ENCODE measurements around the gene CELF6.

Gene CELF6

DNA sequence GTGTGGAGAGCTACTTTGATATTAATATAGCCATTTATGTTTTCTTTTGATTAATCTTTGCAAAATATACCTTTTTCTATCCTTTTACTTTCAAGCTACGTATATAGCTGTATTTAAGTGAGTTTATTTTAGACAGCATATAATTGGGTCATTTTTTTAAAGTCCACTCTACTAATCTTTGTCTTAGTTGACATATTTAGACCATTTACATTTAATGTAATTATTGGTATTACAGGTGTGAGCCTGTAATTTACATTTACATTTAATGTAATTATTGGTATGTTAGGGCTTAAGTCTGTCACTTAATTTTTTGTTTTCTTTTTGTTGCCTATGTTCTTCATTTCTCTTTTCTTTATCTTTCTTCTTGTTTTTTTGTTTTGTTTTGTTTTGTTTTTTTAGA, 3.8 kb upstream of the CELF6 start:
- no peak for DNase-seq
- Histone ChIP-seq H3K4me1 (ENCODE audit: low read length) (no peaks in the 10 kb centered on the region), H3K36me3 (replicated peaks; ENCODE audit: insufficient read depth, low read length) (no peaks in the 10 kb centered on the region), H3K27ac (ENCODE audit: low read length) (no peak overlapping the region), H3K4me2 (ENCODE audit: low read depth, low read length) (no peak overlapping the region), H3K79me2 (ENCODE audit: low read length) (no peaks in the 10 kb centered on the region), H3F3A (ENCODE audit: insufficient read depth, low read length) (0 out of 2 replicates have a peak, but pooled peaks cover 4% of the 10 kb centered on the region), H4K20me1 (ENCODE audit: insufficient read depth, low read length) (no peaks in the 10 kb centered on the region), H3K9ac (ENCODE audit: low read length) (no peak overlapping the region), H2AFZ (ENCODE audit: low read length) (no peak overlapping the region), H3K9me2 (replicated peaks; ENCODE audit: insufficient read depth, low read length) (no peaks in the 10 kb centered on the region), H3K9me3 (replicated peaks; ENCODE audit: insufficient read depth, low read length) (no peaks in the 10 kb centered on the region), H3K4me3 (ENCODE audit: low read length) (no peak overlapping the region), H3K27me3 (replicated peaks; ENCODE audit: insufficient read depth, low read length) (0 out of 2 replicates have a peak, but pooled peaks cover 4% of the 10 kb centered on the region)
- TF ChIP-seq, protein P1, sequence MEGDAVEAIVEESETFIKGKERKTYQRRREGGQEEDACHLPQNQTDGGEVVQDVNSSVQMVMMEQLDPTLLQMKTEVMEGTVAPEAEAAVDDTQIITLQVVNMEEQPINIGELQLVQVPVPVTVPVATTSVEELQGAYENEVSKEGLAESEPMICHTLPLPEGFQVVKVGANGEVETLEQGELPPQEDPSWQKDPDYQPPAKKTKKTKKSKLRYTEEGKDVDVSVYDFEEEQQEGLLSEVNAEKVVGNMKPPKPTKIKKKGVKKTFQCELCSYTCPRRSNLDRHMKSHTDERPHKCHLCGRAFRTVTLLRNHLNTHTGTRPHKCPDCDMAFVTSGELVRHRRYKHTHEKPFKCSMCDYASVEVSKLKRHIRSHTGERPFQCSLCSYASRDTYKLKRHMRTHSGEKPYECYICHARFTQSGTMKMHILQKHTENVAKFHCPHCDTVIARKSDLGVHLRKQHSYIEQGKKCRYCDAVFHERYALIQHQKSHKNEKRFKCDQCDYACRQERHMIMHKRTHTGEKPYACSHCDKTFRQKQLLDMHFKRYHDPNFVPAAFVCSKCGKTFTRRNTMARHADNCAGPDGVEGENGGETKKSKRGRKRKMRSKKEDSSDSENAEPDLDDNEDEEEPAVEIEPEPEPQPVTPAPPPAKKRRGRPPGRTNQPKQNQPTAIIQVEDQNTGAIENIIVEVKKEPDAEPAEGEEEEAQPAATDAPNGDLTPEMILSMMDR (IDR thresholded peaks at IDR 0.05; ENCODE audit: low read length): no peak
- TF ChIP-seq EZH2phosphoT487 (IDR thresholded peaks at IDR 0.05; ENCODE audit: low read length): no peak
- no peak for TF ChIP-seq EZH2 (optimal IDR thresholded peaks at IDR 0.05; ENCODE audit: low read depth, low read length)

DNA sequence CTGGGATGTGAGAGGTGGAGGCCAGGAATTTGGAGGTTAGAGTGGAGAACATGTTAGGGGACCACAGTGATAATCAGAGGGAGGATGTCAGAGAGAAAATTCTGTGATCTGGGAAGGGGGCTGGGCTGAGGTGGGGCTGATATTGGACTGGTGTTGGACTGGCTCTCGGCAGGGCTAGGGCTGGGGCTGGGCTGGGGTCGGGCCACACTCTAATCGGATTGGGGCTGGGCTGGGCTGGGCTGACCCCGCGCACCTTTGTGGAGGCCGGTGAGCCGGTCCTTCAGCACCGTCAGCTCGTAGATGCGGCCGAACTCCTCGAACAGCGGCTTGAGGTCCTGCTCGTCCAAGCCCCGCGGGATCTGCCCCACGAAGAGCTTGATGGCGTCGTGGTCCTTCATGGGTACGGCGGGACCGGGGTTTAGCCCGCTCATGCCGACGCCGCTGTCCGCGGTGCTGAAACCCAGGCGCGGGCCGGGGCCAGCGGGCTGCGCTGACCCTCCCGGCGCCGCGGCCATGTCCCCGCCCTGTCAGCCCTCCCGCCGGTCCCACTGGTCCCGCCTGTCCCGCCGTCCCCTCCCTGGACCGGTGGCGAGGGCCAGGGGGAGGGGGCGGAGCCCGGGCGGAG, 485 bp downstream of the CELF6 start:
- DNase-seq: peak; percentile 16

DNA sequence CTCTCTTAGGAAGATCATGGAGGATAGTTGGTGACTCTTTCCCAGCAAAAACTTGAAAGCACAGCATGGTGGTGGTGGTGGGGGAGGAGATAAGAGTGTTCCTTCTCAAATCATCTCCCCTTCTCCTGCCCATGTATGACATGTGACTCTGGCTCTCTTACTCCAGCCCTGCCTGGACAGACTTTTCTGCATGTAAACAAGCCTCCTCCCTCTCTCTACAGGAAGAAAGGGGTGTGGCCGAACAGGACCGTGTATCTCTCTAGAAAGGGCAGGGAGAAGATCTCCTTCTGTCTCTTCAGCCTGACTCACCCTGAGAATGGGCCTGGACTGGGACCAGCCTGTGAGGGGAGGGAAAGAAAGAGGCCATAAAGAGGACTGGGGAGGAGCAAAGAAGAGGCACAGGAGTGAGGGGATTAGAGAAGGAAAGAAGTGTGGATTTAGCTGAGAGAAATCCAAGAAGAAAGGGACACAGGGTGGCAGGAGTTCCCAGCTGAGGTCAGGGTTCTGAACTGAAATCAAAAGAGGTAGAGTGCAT, 1.5 kb downstream of the CELF6 start:
- Histone ChIP-seq H3K4me1 (ENCODE audit: low read length) (no peaks in the 10 kb centered on the region), H3K27me3 (replicated peaks; ENCODE audit: insufficient read depth, low read length) (0 out of 2 replicates have a peak, but pooled peaks cover 6% of the 10 kb centered on the region), H3F3A (ENCODE audit: insufficient read depth, low read length) (0 out of 2 replicates have a peak, but pooled peaks cover 9% of the 10 kb centered on the region), H3K4me2 (ENCODE audit: low read depth, low read length) (no peak overlapping the region), H3K9me3 (replicated peaks; ENCODE audit: insufficient read depth, low read length) (no peaks in the 10 kb centered on the region), H3K9ac (ENCODE audit: low read length) (no peak overlapping the region), H3K9me2 (replicated peaks; ENCODE audit: insufficient read depth, low read length) (no peaks in the 10 kb centered on the region), H3K27ac (ENCODE audit: low read length) (no peak overlapping the region), H3K79me2 (ENCODE audit: low read length) (no peaks in the 10 kb centered on the region), H4K20me1 (ENCODE audit: insufficient read depth, low read length) (no peaks in the 10 kb centered on the region), H3K36me3 (replicated peaks; ENCODE audit: insufficient read depth, low read length) (no peaks in the 10 kb centered on the region), H3K4me3 (ENCODE audit: low read length) (no peak overlapping the region), H2AFZ (ENCODE audit: low read length) (no peak overlapping the region)
- DNase-seq: no peak
- TF ChIP-seq EZH2 (optimal IDR thresholded peaks at IDR 0.05; ENCODE audit: low read depth, low read length) (no peak), EZH2phosphoT487 (IDR thresholded peaks at IDR 0.05; ENCODE audit: low read length) (no peak)
- TF ChIP-seq, protein P1 (IDR thresholded peaks at IDR 0.05; ENCODE audit: low read length): no peak

More for the DNA sequence above, 485 bp downstream of the CELF6 start:
- Histone ChIP-seq H3K27ac (ENCODE audit: low read length) (no peak overlapping the region), H3K27me3 (replicated peaks; ENCODE audit: insufficient read depth, low read length) (0 out of 2 replicates have a peak, but pooled peaks cover 6% of the 10 kb centered on the region), H3K4me1 (ENCODE audit: low read length) (no peaks in the 10 kb centered on the region), H3K4me2 (ENCODE audit: low read depth, low read length) (peak overlapping the region; percentile 21; the same call in 1 of the 2 replicates), H4K20me1 (ENCODE audit: insufficient read depth, low read length) (no peaks in the 10 kb centered on the region), H3K36me3 (replicated peaks; ENCODE audit: insufficient read depth, low read length) (no peaks in the 10 kb centered on the region), H3K4me3 (ENCODE audit: low read length) (no peak overlapping the region), H2AFZ (ENCODE audit: low read length) (no peak overlapping the region), H3K9me3 (replicated peaks; ENCODE audit: insufficient read depth, low read length) (no peaks in the 10 kb centered on the region), H3K79me2 (ENCODE audit: low read length) (no peaks in the 10 kb centered on the region), H3F3A (ENCODE audit: insufficient read depth, low read length) (0 out of 2 replicates have a peak, but pooled peaks cover 9% of the 10 kb centered on the region), H3K9me2 (replicated peaks; ENCODE audit: insufficient read depth, low read length) (no peaks in the 10 kb centered on the region), H3K9ac (ENCODE audit: low read length) (no peak overlapping the region)
- TF ChIP-seq, protein P1 (IDR thresholded peaks at IDR 0.05; ENCODE audit: low read length): no peak
- TF ChIP-seq EZH2 (optimal IDR thresholded peaks at IDR 0.05; ENCODE audit: low read depth, low read length): no peak
- TF ChIP-seq EZH2phosphoT487 (IDR thresholded peaks at IDR 0.05; ENCODE audit: low read length): no peak

Data from MM.1S (cell line).